Transverse colon (tissue), 4 donors: ENCODE measurements around the gene RPS24. TPM values are rescaled to one million over a fixed set of nuclear protein-coding genes. Genes with fewer than 3 reads are reported as not detected.

Experiments used
- DNase-seq: peaks from one replicate; pipeline ENCODE4 v3.0.0-alpha.2; 2019
- H3K27ac ChIP-seq, 4 donors: fragments of 200-600 bp; sonication (generic); 2 replicates each; pipeline ENCODE4 v1.5.1; 2016 to 2018; ENCODE audit warnings: inconsistent platforms in 4 of 4
- H3K27me3 ChIP-seq: fragments of 200-600 bp; sonication (generic); 2 replicates; pipeline ENCODE4 v1.5.1; 2017; ENCODE audit warnings: inconsistent platforms
- H3K36me3 ChIP-seq, 4 donors: fragments of 200-600 bp; sonication (generic); 2 replicates each; pipeline ENCODE4 v1.5.1; 2017 to 2019; ENCODE audit warnings: inconsistent platforms in 4 of 4
- H3K4me1 ChIP-seq, 4 donors: fragments of 200-600 bp; sonication (generic); 2 replicates each; pipeline ENCODE4 v1.5.1; 2017 to 2020; ENCODE audit warnings: inconsistent platforms in 4 of 4
- H3K4me3 ChIP-seq, 4 donors: fragments of 200-600 bp; sonication (generic); 1 replicate in 1 of 4; 2 replicates in 3 of 4; pipeline versions ENCODE4 v1.5.1 to v1.6.1; 2017 to 2019; ENCODE audit warnings: inconsistent platforms in 4 of 4
- H3K9me3 ChIP-seq, 2 donors: fragments of 200-600 bp; sonication (generic); 2 replicates each; pipeline ENCODE4 v1.5.1; 2017 to 2019; ENCODE audit warnings: inconsistent platforms in 2 of 2
- EP300 ChIP-seq: sonication (generic); formaldehyde crosslinking; IDR thresholded peaks from one replicate; pipeline ENCODE4 v1.6.1; 2017; ENCODE audit warnings: antibody characterized with exemption, low read depth
- POLR2A ChIP-seq: fragments of 450-650 bp; IDR thresholded peaks from one replicate; pipeline ENCODE4 v1.6.1; 2016; ENCODE audit warnings: antibody characterized with exemption, mild to moderate bottlenecking, moderate library complexity
- POLR2AphosphoS5 ChIP-seq, 3 donors: sonication (generic); formaldehyde crosslinking; IDR thresholded peaks; one replicate each; pipeline ENCODE4 v1.6.1; 2016; ENCODE audit warnings: antibody characterized with exemption in 3 of 3
- WGBS, 2 donors: methylation state at CpG; one replicate each; pipeline ENCODE4 v1.1.5; 2018; ENCODE audit warnings: low coverage in 1 of 2; 5-methylcytosine and 5-hydroxymethylcytosine counted together
- in situ Hi-C, 4 donors: fragments of 200-750 bp; cut with MboI; loops; one replicate each; pipeline versions ENCODE4 v1.15.0 to v1.15.1; 2017; ENCODE audit warnings: low sequenced_read_pairs in 3 of 4, low pct_ligation_motif_present in 1 of 4, low pct_unique_long_range_greater_than_20kb in 1 of 4
- intact Hi-C: fragments of 100-400 bp; cut with DNase I; formaldehyde crosslinking; loops from one replicate; pipeline ENCODE4 v1.15.1; 2023; ENCODE audit warnings: low total_unique reads
- total RNA-seq, 4 donors: library from RNA; depleted of rRNA; stranded (reverse); fragments of >200 nt; gene quantifications; one replicate each; pipeline ENCODE4 v1.1.0, GENCODE V29; 2016
- TF ChIP-seq, protein P1 (sequence below), 5 experiments: fragments of 200-600 bp in 3 of 5; fragments of 450-650 bp in 2 of 5; sonication (generic) in 3 of 5; IDR thresholded peaks; 1 replicate in 2 of 5; 2 replicates in 3 of 5; pipeline ENCODE4 v1.5.1; 2016 to 2017; ENCODE audit warnings: antibody characterized with exemption in 5 of 5, inconsistent platforms in 3 of 5, mild to moderate bottlenecking in 2 of 5, moderate library complexity in 1 of 5

The RPS24 gene
- total RNA-seq, 4 donors from 2014 or later: 562 to 2,370 (median 1,752) TPM

DNA sequence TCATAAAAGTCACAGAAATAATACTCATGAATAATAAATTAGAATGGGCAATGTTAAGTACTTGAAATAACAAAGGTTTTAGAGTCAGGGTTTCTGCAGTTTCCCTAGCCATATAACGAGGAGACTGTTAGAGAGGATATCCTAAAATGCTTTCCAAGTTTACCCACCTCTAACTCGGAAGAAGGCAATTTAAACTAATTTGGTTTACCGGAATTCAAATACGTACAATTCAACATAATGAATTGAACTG, 351 bp upstream of the RPS24 start:
- Histone ChIP-seq H3K4me1 (peaks cover 12 to 42% (median 32%) of the 10 kb centered on the region in 4 donors), H3K4me3 (peak overlapping the region in 3 of 4 donors; percentile 51 to 67 (median 60)), H3K27me3 (no peaks in the 10 kb centered on the region), H3K27ac (peak overlapping the region; percentile 68 to 76 (median 74)), H3K9me3 (no peaks in the 10 kb centered on the region), H3K36me3 (peaks cover 0 to 26% (median 13%) of the 10 kb centered on the region in 4 donors)
- no peak for DNase-seq
- intact Hi-C loops: no loop called here
- WGBS, 2 donors: 0% methylated on average over 4 of the region's 4 CpGs
- no peak for TF ChIP-seq POLR2A
- TF ChIP-seq POLR2AphosphoS5 (IDR thresholded peaks at IDR 0.05): no peak
- in situ Hi-C loops: loop anchor here in 2 of 4 donors (25.0 kb wide), 1 partner anchor 1154 kb away; no protein-coding TSS in a partner anchor

DNA sequence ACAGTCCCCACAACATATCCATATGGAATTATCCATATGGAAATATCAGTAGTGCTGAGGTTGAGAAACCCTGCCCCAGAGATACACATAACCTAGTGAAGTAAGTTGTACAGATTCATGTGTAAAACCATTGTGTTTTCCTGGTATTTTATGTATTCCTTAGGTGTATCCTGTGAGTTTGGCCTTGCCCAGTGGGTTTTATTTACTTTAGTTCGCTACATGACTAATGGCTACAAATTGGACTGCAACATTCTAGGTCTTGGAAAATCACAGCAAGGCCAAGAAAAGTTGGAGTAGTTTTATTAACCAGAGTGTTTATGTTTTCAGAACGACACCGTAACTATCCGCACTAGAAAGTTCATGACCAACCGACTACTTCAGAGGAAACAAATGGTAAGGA, 1.4 kb downstream of the RPS24 start:
- in situ Hi-C loops: loop anchor here in 2 of 4 donors (25.0 kb wide), 1 partner anchor 1152 kb away; no protein-coding TSS in a partner anchor

GRCh38 chr10:78035437-78035836, 1.8 kb downstream of the RPS24 start:
- Histone ChIP-seq H3K27me3 (no peaks in the 10 kb centered on the region), H3K27ac (no peak overlapping the region), H3K36me3 (peaks cover 0 to 40% (median 17%) of the 10 kb centered on the region in 4 donors), H3K9me3 (no peaks in the 10 kb centered on the region), H3K4me1 (peaks cover 7 to 33% (median 25%) of the 10 kb centered on the region in 4 donors), H3K4me3 (no peak overlapping the region)
- 74 to 83% methylated on average over 2 to 5 of the region's 5 CpGs for WGBS, 2 donors
- no peak for DNase-seq
- TF ChIP-seq EP300: no peak
- TF ChIP-seq, protein P1, sequence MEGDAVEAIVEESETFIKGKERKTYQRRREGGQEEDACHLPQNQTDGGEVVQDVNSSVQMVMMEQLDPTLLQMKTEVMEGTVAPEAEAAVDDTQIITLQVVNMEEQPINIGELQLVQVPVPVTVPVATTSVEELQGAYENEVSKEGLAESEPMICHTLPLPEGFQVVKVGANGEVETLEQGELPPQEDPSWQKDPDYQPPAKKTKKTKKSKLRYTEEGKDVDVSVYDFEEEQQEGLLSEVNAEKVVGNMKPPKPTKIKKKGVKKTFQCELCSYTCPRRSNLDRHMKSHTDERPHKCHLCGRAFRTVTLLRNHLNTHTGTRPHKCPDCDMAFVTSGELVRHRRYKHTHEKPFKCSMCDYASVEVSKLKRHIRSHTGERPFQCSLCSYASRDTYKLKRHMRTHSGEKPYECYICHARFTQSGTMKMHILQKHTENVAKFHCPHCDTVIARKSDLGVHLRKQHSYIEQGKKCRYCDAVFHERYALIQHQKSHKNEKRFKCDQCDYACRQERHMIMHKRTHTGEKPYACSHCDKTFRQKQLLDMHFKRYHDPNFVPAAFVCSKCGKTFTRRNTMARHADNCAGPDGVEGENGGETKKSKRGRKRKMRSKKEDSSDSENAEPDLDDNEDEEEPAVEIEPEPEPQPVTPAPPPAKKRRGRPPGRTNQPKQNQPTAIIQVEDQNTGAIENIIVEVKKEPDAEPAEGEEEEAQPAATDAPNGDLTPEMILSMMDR (IDR thresholded peaks at IDR 0.05): no peak
- no peak for TF ChIP-seq POLR2A
- no peak for TF ChIP-seq POLR2AphosphoS5 (IDR thresholded peaks at IDR 0.05)
- in situ Hi-C loops (loop anchor here in 2 of 4 donors (25.0 kb wide), 1 partner anchor 1152 kb away; no protein-coding TSS in a partner anchor), intact Hi-C loops (no loop called here)

More for the DNA sequence above, 1.4 kb downstream of the RPS24 start:
- H3K4me3 ChIP-seq: peak overlapping the region in 2 of 4 donors; percentile 60 to 67
- peaks cover 7 to 35% (median 25%) of the 10 kb centered on the region in 4 donors for H3K4me1 ChIP-seq
- intact Hi-C loops: no loop called here
- WGBS, 2 donors: 41 to 53% methylated on average over 5 of the region's 5 CpGs
- DNase-seq: no peak
- TF ChIP-seq POLR2AphosphoS5 (IDR thresholded peaks at IDR 0.05): no peak
- TF ChIP-seq, protein P1 (IDR thresholded peaks at IDR 0.05): no peak
- no peak for TF ChIP-seq EP300
- TF ChIP-seq POLR2A: no peak
- H3K36me3 ChIP-seq: peaks cover 0 to 37% (median 16%) of the 10 kb centered on the region in 4 donors
- H3K27ac ChIP-seq: peak overlapping the region; percentile 67 to 83 (median 76)
- H3K9me3 ChIP-seq: no peaks in the 10 kb centered on the region
- H3K27me3 ChIP-seq: no peaks in the 10 kb centered on the region

DNA sequence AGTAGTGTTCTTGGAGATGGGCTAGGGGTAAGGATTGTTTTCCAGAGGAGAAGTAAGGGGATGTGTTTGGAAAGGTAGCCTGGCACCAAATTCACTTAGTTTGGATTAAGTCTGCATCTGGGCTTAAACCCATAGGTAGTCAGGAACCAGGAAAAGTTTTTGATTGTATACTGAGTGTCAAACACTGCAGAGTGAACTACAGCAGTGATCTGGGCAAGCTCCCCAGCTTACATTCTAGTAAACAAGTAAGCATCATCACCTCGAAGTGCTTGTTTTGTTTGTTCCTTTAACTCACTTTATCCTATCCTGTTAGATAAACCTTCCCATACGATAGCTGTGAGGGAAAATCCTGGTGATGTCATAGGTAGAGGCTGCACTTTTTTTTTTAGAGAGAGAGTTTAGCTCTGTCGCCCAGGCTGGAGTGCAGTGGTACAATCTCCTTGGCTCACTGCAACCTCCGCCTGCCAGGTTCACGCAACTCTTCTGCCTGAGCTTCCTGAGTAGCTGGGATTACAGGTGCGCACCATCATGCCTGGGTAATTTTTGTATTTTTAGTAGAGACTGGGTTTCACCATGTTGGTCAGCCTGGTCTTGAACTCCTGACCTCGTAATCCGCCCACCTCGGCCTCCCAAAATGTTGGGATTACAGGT, 2.4 kb downstream of the RPS24 start:
- Histone ChIP-seq H3K4me3 (no peak overlapping the region), H3K27ac (no peak overlapping the region), H3K4me1 (peaks cover 7 to 33% (median 25%) of the 10 kb centered on the region in 4 donors), H3K36me3 (peaks cover 0 to 46% (median 20%) of the 10 kb centered on the region in 4 donors), H3K27me3 (no peaks in the 10 kb centered on the region), H3K9me3 (no peaks in the 10 kb centered on the region)
- intact Hi-C loops (no loop called here), in situ Hi-C loops (loop anchor here in 2 of 4 donors (25.0 kb wide), 1 partner anchor 1151 kb away; no protein-coding TSS in a partner anchor)
- no peak for TF ChIP-seq EP300
- TF ChIP-seq, protein P1 (IDR thresholded peaks at IDR 0.05): no peak
- no peak for TF ChIP-seq POLR2A
- no peak for TF ChIP-seq POLR2AphosphoS5 (IDR thresholded peaks at IDR 0.05)
- WGBS, 2 donors: 24 to 65% methylated on average over 2 to 9 of the region's 9 CpGs
- no peak for DNase-seq
